Osteocyte (in vitro differentiated cells): Measurements from ENCODE around the gene NOTCH1. TPM values are rescaled to one million over a fixed set of nuclear protein-coding genes. Genes with fewer than 3 reads are reported as not detected.

Experiments
- DNase-seq: peaks from one replicate; pipeline ENCODE4 v3.0.0; 2021; ENCODE audit warnings: mixed read lengths; ENCODE audit not compliant: unreplicated experiment; ENCODE audit errors: extremely low spot score
- H3K27ac Mint-ChIP-seq: one replicate; pipeline ENCODE4 v1.8.0; 2021; ENCODE audit warnings: mild to moderate bottlenecking, mixed read lengths; ENCODE audit not compliant: unreplicated experiment
- H3K27me3 Mint-ChIP-seq: one replicate; pipeline ENCODE4 v1.8.0; 2021; ENCODE audit warnings: mixed read lengths; ENCODE audit not compliant: unreplicated experiment
- H3K36me3 Mint-ChIP-seq: one replicate; pipeline ENCODE4 v1.8.0; 2021; ENCODE audit warnings: mixed read lengths; ENCODE audit not compliant: unreplicated experiment
- H3K4me1 Mint-ChIP-seq: one replicate; pipeline ENCODE4 v1.8.0; 2021; ENCODE audit warnings: mixed read lengths; ENCODE audit not compliant: unreplicated experiment
- H3K4me3 Mint-ChIP-seq: one replicate; pipeline ENCODE4 v1.8.0; 2021; ENCODE audit warnings: mild to moderate bottlenecking, moderate library complexity, mixed read lengths; ENCODE audit not compliant: unreplicated experiment
- H3K9me3 Mint-ChIP-seq: one replicate; pipeline ENCODE4 v1.8.0; 2021; ENCODE audit warnings: mixed read lengths; ENCODE audit not compliant: unreplicated experiment
- CTCF ChIP-seq: fragments of 200-600 bp; sonication (generic); IDR thresholded peaks from 2 replicates; pipeline ENCODE4 v1.5.0; 2021; ENCODE audit warnings: antibody characterized with exemption, mild to moderate bottlenecking, moderate library complexity
- total RNA-seq: library from RNA; stranded (reverse); gene quantifications from 2 replicates; pipeline ENCODE4 v1.2.1, GENCODE V29; 2021

The NOTCH1 gene
- total RNA-seq, 1 donor from 2014 or later: 44.9 TPM

GRCh38 chr9:136572003-136572827 is 26.4 kb upstream of the NOTCH1 start:
- DNase-seq: no peak
- H3K36me3 Mint-ChIP-seq: no peaks in the 10 kb centered on the region
- H3K27ac Mint-ChIP-seq: peak overlapping the region; percentile 89
- no peak for TF ChIP-seq CTCF
- H3K27me3 Mint-ChIP-seq: no peaks in the 10 kb centered on the region
- peak overlapping the region; percentile 47 for H3K4me3 Mint-ChIP-seq
- H3K9me3 Mint-ChIP-seq: no peaks in the 10 kb centered on the region
- H3K4me1 Mint-ChIP-seq: peaks cover 65% of the 10 kb centered on the region

- H3K27me3 Mint-ChIP-seq: no peaks in the 10 kb centered on the region
- H3K27ac Mint-ChIP-seq: peak overlapping the region; percentile 89
- no peaks in the 10 kb centered on the region for H3K9me3 Mint-ChIP-seq
These were observed 25.7 kb upstream of the NOTCH1 start for GRCh38 chr9:136571531-136571930.

GRCh38 chr9:136570916-136571315 is 25.1 kb upstream of the NOTCH1 start:
- DNase-seq: no peak
- Mint-ChIP-seq H3K36me3 (no peaks in the 10 kb centered on the region), H3K9me3 (no peaks in the 10 kb centered on the region), H3K27ac (peak overlapping the region; percentile 89), H3K4me1 (peaks cover 68% of the 10 kb centered on the region), H3K4me3 (no peak overlapping the region), H3K27me3 (no peaks in the 10 kb centered on the region)
- no peak for TF ChIP-seq CTCF

More at GRCh38 chr9:136571531-136571930, 25.7 kb upstream of the NOTCH1 start:
- no peak for TF ChIP-seq CTCF
- H3K36me3 Mint-ChIP-seq: no peaks in the 10 kb centered on the region
- peaks cover 69% of the 10 kb centered on the region for H3K4me1 Mint-ChIP-seq
- H3K4me3 Mint-ChIP-seq: peak overlapping the region; percentile 47
- no peak for DNase-seq

GRCh38 chr9:136570191-136570845 is 24.5 kb upstream of the NOTCH1 start:
- TF ChIP-seq CTCF: no peak
- Mint-ChIP-seq H3K4me3 (no peak overlapping the region), H3K27ac (no peak overlapping the region), H3K9me3 (no peaks in the 10 kb centered on the region), H3K36me3 (no peaks in the 10 kb centered on the region), H3K4me1 (peaks cover 74% of the 10 kb centered on the region), H3K27me3 (no peaks in the 10 kb centered on the region)
- no peak for DNase-seq

- DNase-seq: no peak
- H3K9me3 Mint-ChIP-seq: no peaks in the 10 kb centered on the region
- H3K4me3 Mint-ChIP-seq: no peak overlapping the region
- H3K4me1 Mint-ChIP-seq: peaks cover 81% of the 10 kb centered on the region
- H3K36me3 Mint-ChIP-seq: no peaks in the 10 kb centered on the region
- H3K27me3 Mint-ChIP-seq: no peaks in the 10 kb centered on the region
- peak overlapping the region; percentile 2 for H3K27ac Mint-ChIP-seq
- no peak for TF ChIP-seq CTCF
These were observed 23.8 kb upstream of the NOTCH1 start for GRCh38 chr9:136569526-136570148.
